Calu3 (cell line): Measurements from ENCODE around the gene RAB8A. TPM values are rescaled to one million over a fixed set of nuclear protein-coding genes. Genes with fewer than 3 reads are reported as not detected.

Source experiments
- BruUV-seq: library from RNA; stranded (reverse); fragments of 400-500 nt; replicated peaks from 2 replicates; lab custom pipeline; 2021; lab: Mats Ljungman, UMichigan
- CTCF ChIA-PET: fragments of 300-600 bp; sonication (Branson Sonifier 250); formaldehyde crosslinking; loops from one replicate; lab custom pipeline; 2022; ENCODE audit warnings: antibody characterized with exemption; lab: Charles Lee
- DNase-seq: peaks from one replicate; pipeline ENCODE4 v3.0.0; 2022
- H3K27ac Mint-ChIP-seq: one replicate; pipeline ENCODE4 v1.8.0; 2022; ENCODE audit warnings: mixed read lengths; ENCODE audit not compliant: unreplicated experiment
- H3K27me3 Mint-ChIP-seq: one replicate; pipeline ENCODE4 v1.8.0; 2022; ENCODE audit warnings: mixed read lengths; ENCODE audit not compliant: unreplicated experiment
- H3K36me3 Mint-ChIP-seq: one replicate; pipeline ENCODE4 v1.8.0; 2022; ENCODE audit warnings: mild to moderate bottlenecking, moderate library complexity, mixed read lengths; ENCODE audit not compliant: insufficient read depth, unreplicated experiment
- H3K4me1 Mint-ChIP-seq: one replicate; pipeline ENCODE4 v1.8.0; 2022; ENCODE audit warnings: mild to moderate bottlenecking, low read depth, mixed read lengths; ENCODE audit not compliant: unreplicated experiment
- H3K4me3 Mint-ChIP-seq: one replicate; pipeline ENCODE4 v1.8.0; 2022; ENCODE audit warnings: mild to moderate bottlenecking, low read depth, moderate library complexity, mixed read lengths; ENCODE audit not compliant: unreplicated experiment
- H3K9me3 Mint-ChIP-seq: one replicate; pipeline ENCODE4 v1.8.0; 2022; ENCODE audit warnings: low read depth, mixed read lengths; ENCODE audit not compliant: unreplicated experiment
- intact Hi-C: fragments of 100-400 bp; cut with micrococcal nuclease; formaldehyde crosslinking; loops from one replicate; pipeline ENCODE4 v1.10.0; 2022; ENCODE audit not compliant: unreplicated experiment
- total RNA-seq: library from RNA; stranded (reverse); gene quantifications from 2 replicates; pipeline ENCODE4 v1.2.3, GENCODE V29; 2022
- TF ChIP-seq, protein P1 (sequence below): fragments of 200-600 bp; IDR thresholded peaks from one replicate; pipeline ENCODE4 v1.8.0; 2022; ENCODE audit warnings: antibody characterized with exemption; ENCODE audit not compliant: unreplicated experiment

The RAB8A gene
- total RNA-seq, 1 experiment from 2014 or later = 77.3 TPM

DNA sequence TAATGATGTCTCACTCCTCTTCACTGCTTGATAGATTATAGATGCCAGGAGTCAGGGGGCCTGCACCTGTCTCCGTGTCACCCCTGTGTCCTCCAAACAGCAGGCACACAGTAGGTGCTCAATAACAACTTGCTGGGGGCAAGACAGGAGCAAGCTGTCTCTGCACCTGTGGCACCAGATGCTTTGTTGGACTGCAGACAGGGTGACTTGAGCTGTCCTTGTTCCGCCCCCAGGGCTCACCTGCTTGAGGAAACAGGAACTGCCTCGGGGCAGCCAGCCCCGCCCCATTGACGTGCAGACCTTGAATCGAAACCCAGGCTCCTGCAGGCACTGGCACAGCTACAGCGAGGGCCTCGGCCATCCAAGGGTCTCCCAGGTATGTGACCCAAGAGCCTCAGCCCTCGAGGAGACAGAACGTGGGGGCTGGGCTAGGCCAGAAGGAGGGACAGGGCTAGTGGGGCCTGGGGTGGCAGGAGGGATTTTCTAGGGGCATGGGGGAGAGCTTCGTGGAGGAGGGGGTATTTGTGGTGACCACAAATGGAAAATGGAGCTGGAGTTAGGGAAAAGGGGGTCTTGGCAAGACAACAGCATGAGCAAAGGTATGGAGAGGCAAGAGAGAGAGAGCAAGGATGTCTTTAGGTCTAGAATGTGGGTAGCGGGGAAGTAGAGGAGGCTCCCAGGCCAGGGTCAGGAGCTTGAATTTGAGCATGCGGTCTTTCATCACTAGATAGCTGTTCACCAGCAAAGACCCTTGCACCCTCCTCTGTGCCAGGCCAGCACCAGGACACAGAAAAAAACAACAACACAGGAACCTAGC lies 31.9 kb downstream of the RAB8A start, which contains the start of gene HSH2D:
TSS of gene HSH2D (plus strand) at position 287 of the 817 bp plus-strand sequence. CDS start 5,066 bp downstream, outside the sequence.
- peak within 1 kb of the TSS; percentile 94 for H3K27ac Mint-ChIP-seq
- DNase-seq = peak; percentile 89
- H3K36me3 Mint-ChIP-seq = peaks cover 19% of the 10 kb centered on the region
- peaks cover 13% of the 10 kb centered on the region for H3K4me1 Mint-ChIP-seq
- CTCF ChIA-PET = interaction anchor here (0.6 to 1.4 kb wide), 5 partner anchors 18 to 866 kb away, joined by 3 to 6 read pairs (median 3); no protein-coding TSS in a partner anchor
- H3K4me3 Mint-ChIP-seq = peak within 1 kb of the TSS; percentile 96
- intact Hi-C loops = no loop called here
- H3K27me3 Mint-ChIP-seq = no peaks in the 10 kb centered on the region
- TF ChIP-seq, protein P1, sequence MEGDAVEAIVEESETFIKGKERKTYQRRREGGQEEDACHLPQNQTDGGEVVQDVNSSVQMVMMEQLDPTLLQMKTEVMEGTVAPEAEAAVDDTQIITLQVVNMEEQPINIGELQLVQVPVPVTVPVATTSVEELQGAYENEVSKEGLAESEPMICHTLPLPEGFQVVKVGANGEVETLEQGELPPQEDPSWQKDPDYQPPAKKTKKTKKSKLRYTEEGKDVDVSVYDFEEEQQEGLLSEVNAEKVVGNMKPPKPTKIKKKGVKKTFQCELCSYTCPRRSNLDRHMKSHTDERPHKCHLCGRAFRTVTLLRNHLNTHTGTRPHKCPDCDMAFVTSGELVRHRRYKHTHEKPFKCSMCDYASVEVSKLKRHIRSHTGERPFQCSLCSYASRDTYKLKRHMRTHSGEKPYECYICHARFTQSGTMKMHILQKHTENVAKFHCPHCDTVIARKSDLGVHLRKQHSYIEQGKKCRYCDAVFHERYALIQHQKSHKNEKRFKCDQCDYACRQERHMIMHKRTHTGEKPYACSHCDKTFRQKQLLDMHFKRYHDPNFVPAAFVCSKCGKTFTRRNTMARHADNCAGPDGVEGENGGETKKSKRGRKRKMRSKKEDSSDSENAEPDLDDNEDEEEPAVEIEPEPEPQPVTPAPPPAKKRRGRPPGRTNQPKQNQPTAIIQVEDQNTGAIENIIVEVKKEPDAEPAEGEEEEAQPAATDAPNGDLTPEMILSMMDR = no peak
- BruUV-seq = no TSS peak
- no peaks in the 10 kb centered on the region for H3K9me3 Mint-ChIP-seq

DNA sequence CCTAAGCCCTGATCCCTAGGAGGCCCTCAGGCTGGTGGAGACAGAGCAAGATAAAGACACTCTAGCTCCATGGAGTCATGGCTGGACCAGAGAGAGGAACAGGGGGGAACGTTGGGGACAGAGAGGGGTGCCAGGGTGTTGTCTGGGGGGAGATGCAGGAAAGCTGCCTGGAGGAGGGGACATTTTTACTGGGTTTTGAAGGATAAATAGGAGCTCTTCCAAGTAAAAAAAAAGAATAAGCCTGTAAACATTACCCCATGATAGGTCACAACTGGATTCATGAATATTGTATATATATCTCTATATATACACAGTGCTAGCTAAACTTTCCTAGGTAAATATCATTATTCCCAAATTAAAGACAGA lies 32.5 kb downstream of the RAB8A start:
- BruUV-seq = no TSS peak
- Mint-ChIP-seq H3K36me3 (peaks cover 24% of the 10 kb centered on the region), H3K27me3 (no peaks in the 10 kb centered on the region), H3K4me1 (peaks cover 13% of the 10 kb centered on the region), H3K4me3 (peak overlapping the region; percentile 96), H3K27ac (peak overlapping the region; percentile 94), H3K9me3 (no peaks in the 10 kb centered on the region)
- CTCF ChIA-PET = interaction anchor here (0.6 to 1.4 kb wide), 4 partner anchors 19 to 103 kb away, joined by 3 read pairs; no protein-coding TSS in a partner anchor
- intact Hi-C loops = no loop called here
- TF ChIP-seq, protein P1 = no peak
- DNase-seq = no peak

GRCh38 chr19:16146112-16146511 lies 34.4 kb downstream of the RAB8A start:
- BruUV-seq = no TSS peak
- TF ChIP-seq, protein P1 = no peak
- no peak overlapping the region for H3K27ac Mint-ChIP-seq
- CTCF ChIA-PET = no interaction called here
- intact Hi-C loops = no loop called here
- H3K36me3 Mint-ChIP-seq = peaks cover 38% of the 10 kb centered on the region
- no peak overlapping the region for H3K4me3 Mint-ChIP-seq
- no peak for DNase-seq
- H3K4me1 Mint-ChIP-seq = peaks cover 13% of the 10 kb centered on the region
- H3K9me3 Mint-ChIP-seq = no peaks in the 10 kb centered on the region
- H3K27me3 Mint-ChIP-seq = no peaks in the 10 kb centered on the region

GRCh38 chr19:16148443-16149229 lies 36.9 kb downstream of the RAB8A start:
- H3K9me3 Mint-ChIP-seq = no peaks in the 10 kb centered on the region
- H3K36me3 Mint-ChIP-seq = peaks cover 59% of the 10 kb centered on the region
- H3K27me3 Mint-ChIP-seq = no peaks in the 10 kb centered on the region
- BruUV-seq = no TSS peak
- DNase-seq = no peak
- peaks cover 5% of the 10 kb centered on the region for H3K4me1 Mint-ChIP-seq
- TF ChIP-seq, protein P1 = no peak
- intact Hi-C loops = no loop called here
- CTCF ChIA-PET = no interaction called here
- H3K27ac Mint-ChIP-seq = no peak overlapping the region
- no peak overlapping the region for H3K4me3 Mint-ChIP-seq
